Sciatic nerve (tissue), 2 donors: ENCODE measurements around the gene CRLF2. TPM values are rescaled to one million over a fixed set of nuclear protein-coding genes. Genes with fewer than 3 reads are reported as not detected.
"Not testable (repeated sequence)": the region's sequence is repeated elsewhere in the genome, so short reads cannot be mapped to it uniquely, and the experiment has no call there.

Experiments used
- ATAC-seq: fragments of 200-7000 bp; cut with Tn5 transposase; one replicate; pipeline ENCODE4 v1.9.1; 2020; ENCODE audit warnings: mild to moderate bottlenecking, moderate library complexity
- DNase-seq: peaks from one replicate; pipeline ENCODE4 v3.0.0-alpha.2; 2020; ENCODE audit warnings: low spot score
- intact Hi-C: fragments of 100-400 bp; cut with DNase I; formaldehyde crosslinking; loops from one replicate; pipeline ENCODE4 v1.14.2; 2022
- total RNA-seq: library from RNA; stranded (reverse); fragmentation: NEBNext Ultra II Directional; extraction: Animal tissue kit (Norgen Biotek cat#: 25700); gene quantifications from one replicate; pipeline ENCODE4 v1.2.1, GENCODE V29; 2021
- donor health status: DM: no; HTN: no; CAD: no.
- donor health status: DM: no; HTN: no; CAD: no.

Gene CRLF2
- total RNA-seq, 1 donor from 2014 or later: 0.22 TPM

- DNase-seq (peak; percentile 13), ATAC-seq (no peak)
- intact Hi-C loops: no loop called here
These were observed 8.9 kb upstream of the CRLF2 start for GRCh38 chrX:1221296-1221845.

- intact Hi-C loops: no loop called here
- ATAC-seq (no peak), DNase-seq (no peak)
These were observed 5.8 kb upstream of the CRLF2 start for GRCh38 chrX:1218286-1218685.

GRCh38 chrX:1215123-1215823, 2.8 kb upstream of the CRLF2 start:
- DNase-seq (peak; percentile 25), ATAC-seq (no peak)
- intact Hi-C loops: no loop called here

- intact Hi-C loops: no loop called here
- peak; percentile 37 for DNase-seq
- ATAC-seq: no peak
These were observed 1.5 kb upstream of the CRLF2 start for GRCh38 chrX:1213971-1214370.

GRCh38 chrX:1210844-1211243, 1.6 kb downstream of the CRLF2 start:
- DNase-seq (no peak), ATAC-seq (no peak)
- intact Hi-C loops: no loop called here

GRCh38 chrX:1207496-1208025, 4.9 kb downstream of the CRLF2 start:
- ATAC-seq (no peak), DNase-seq (peak; percentile 33)
- intact Hi-C loops: no loop called here

- ATAC-seq: peak; percentile 83
- intact Hi-C loops: no loop called here
- DNase-seq: peak; percentile 34
These were observed 6.5 kb downstream of the CRLF2 start for GRCh38 chrX:1205681-1206611.

- intact Hi-C loops: no loop called here
- ATAC-seq: no peak
These were observed 10.2 kb downstream of the CRLF2 start for GRCh38 chrX:1202251-1202650.

GRCh38 chrX:1196436-1196835, 16.0 kb downstream of the CRLF2 start:
- intact Hi-C loops: no loop called here
- no peak for ATAC-seq
- peak; percentile 8 for DNase-seq

More at GRCh38 chrX:1202251-1202650, 10.2 kb downstream of the CRLF2 start:
- DNase-seq: peak; percentile 21

GRCh38 chrX:1192196-1192595, 20.3 kb downstream of the CRLF2 start:
- ATAC-seq, DNase-seq, intact Hi-C loops: not testable (repeated sequence)

GRCh38 chrX:1190596-1191145, 21.8 kb downstream of the CRLF2 start:
- ATAC-seq (no peak), DNase-seq (no peak)
- intact Hi-C loops: no loop called here

GRCh38 chrX:1185561-1185960, 26.9 kb downstream of the CRLF2 start:
- intact Hi-C loops: no loop called here
- DNase-seq: no peak
- no peak for ATAC-seq

GRCh38 chrX:1182211-1182610, 30.2 kb downstream of the CRLF2 start:
- intact Hi-C loops: no loop called here
- ATAC-seq (no peak), DNase-seq (no peak)

GRCh38 chrX:1181661-1182060, 30.8 kb downstream of the CRLF2 start:
- ATAC-seq, DNase-seq, intact Hi-C loops: not testable (repeated sequence)

- no peak for DNase-seq
- intact Hi-C loops: no loop called here
- no peak for ATAC-seq
These were observed 31.3 kb downstream of the CRLF2 start for GRCh38 chrX:1181170-1181569.

GRCh38 chrX:1178580-1179057, 33.8 kb downstream of the CRLF2 start:
- ATAC-seq: no peak
- DNase-seq: no peak
- intact Hi-C loops: no loop called here

- DNase-seq, ATAC-seq, intact Hi-C loops: not testable (repeated sequence)
These were observed 35.7 kb downstream of the CRLF2 start for GRCh38 chrX:1176531-1177320.
